ENCODE data around the gene RNF183.

GRCh38 chr9:113337714-113338113, 34.5 kb upstream of the RNF183 start:
- TF ChIP-seq CTCF (IDR thresholded peaks at IDR 0.05 in 2 of 3, conservative IDR thresholded peaks at IDR 0.05 in 1 of 3; ENCODE audit: insufficient read depth in 2 of 3, low read depth in 1 of 3, low read length in 3 of 3) (no peak), POLR2A (conservative IDR thresholded peaks at IDR 0.05) (no peak), SRF (CRISPR knock-in tag; IDR thresholded peaks at IDR 0.05) (no peak), RERE (CRISPR knock-in tag; IDR thresholded peaks at IDR 0.05; ENCODE audit: borderline replicate concordance) (no peak), REST (IDR thresholded peaks at IDR 0.05; ENCODE audit: borderline replicate concordance) (no peak), REST (CRISPR knock-in tag; IDR thresholded peaks at IDR 0.05; ENCODE audit: low read depth) (no peak), MITF (IDR thresholded peaks at IDR 0.05) (no peak), ARID4B (CRISPR knock-in tag; IDR thresholded peaks at IDR 0.05) (no peak), KAT2B (IDR thresholded peaks at IDR 0.05; ENCODE audit: low read depth, low read length) (no peak), EP300 (IDR thresholded peaks at IDR 0.05; ENCODE audit: low read length) (no peak), NFRKB (IDR thresholded peaks at IDR 0.05; ENCODE audit: low read depth) (no peak), CREB1 (IDR thresholded peaks at IDR 0.05) (no peak), CREB1 (CRISPR knock-in tag; IDR thresholded peaks at IDR 0.05) (no peak)
